Neural cell (in vitro differentiated cells): ENCODE measurements around the gene SLC31A2.
"Not testable (repeated sequence)": the region's sequence is repeated elsewhere in the genome, so short reads cannot be mapped to it uniquely, and the experiment has no call there.

Experiments
- EP300 ChIP-seq: fragments of 450-650 bp; conservative IDR thresholded peaks from 2 replicates; pipeline ENCODE4 v1.6.1; 2014; ENCODE audit warnings: antibody characterized with exemption, mild to moderate bottlenecking, moderate library complexity; ENCODE audit not compliant: poor library complexity, severe bottlenecking
- EZH2 ChIP-seq: fragments of 200-600, 300-800 bp; shearing (Covaris generic), sonication (generic); IDR thresholded peaks from 2 replicates; pipeline ENCODE4 v1.6.1; 2014; ENCODE audit warnings: antibody characterized with exemption, low read length, borderline replicate concordance, mild to moderate bottlenecking; ENCODE audit not compliant: insufficient read depth, poor library complexity, severe bottlenecking
- MXI1 ChIP-seq: fragments of 450-650 bp; conservative IDR thresholded peaks from 2 replicates; pipeline ENCODE4 v1.6.1; 2014; ENCODE audit warnings: antibody characterized with exemption, mild to moderate bottlenecking; ENCODE audit not compliant: poor library complexity, severe bottlenecking
- POLR2AphosphoS5 ChIP-seq: IDR thresholded peaks from 2 replicates; pipeline ENCODE4 v1.6.1; 2012
- RAD21 ChIP-seq: fragments of 450-650 bp; conservative IDR thresholded peaks from 2 replicates; pipeline ENCODE4 v1.6.1; 2014; ENCODE audit warnings: antibody characterized with exemption, mild to moderate bottlenecking, moderate library complexity
- SMC3 ChIP-seq: fragments of 450-650 bp; conservative IDR thresholded peaks from 2 replicates; pipeline ENCODE4 v1.6.1; 2014; ENCODE audit warnings: antibody characterized with exemption, mild to moderate bottlenecking, moderate library complexity; ENCODE audit not compliant: poor library complexity
- TF ChIP-seq, protein P1 (sequence below): fragments of 450-650 bp; IDR thresholded peaks from 2 replicates; pipeline ENCODE4 v1.5.1; 2014; ENCODE audit warnings: antibody characterized with exemption, mild to moderate bottlenecking, moderate library complexity; ENCODE audit not compliant: poor library complexity, severe bottlenecking
- TF ChIP-seq, protein P2 (sequence below): IDR thresholded peaks from 2 replicates; pipeline ENCODE4 v1.6.1; 2012; ENCODE audit warnings: borderline replicate concordance

DNA sequence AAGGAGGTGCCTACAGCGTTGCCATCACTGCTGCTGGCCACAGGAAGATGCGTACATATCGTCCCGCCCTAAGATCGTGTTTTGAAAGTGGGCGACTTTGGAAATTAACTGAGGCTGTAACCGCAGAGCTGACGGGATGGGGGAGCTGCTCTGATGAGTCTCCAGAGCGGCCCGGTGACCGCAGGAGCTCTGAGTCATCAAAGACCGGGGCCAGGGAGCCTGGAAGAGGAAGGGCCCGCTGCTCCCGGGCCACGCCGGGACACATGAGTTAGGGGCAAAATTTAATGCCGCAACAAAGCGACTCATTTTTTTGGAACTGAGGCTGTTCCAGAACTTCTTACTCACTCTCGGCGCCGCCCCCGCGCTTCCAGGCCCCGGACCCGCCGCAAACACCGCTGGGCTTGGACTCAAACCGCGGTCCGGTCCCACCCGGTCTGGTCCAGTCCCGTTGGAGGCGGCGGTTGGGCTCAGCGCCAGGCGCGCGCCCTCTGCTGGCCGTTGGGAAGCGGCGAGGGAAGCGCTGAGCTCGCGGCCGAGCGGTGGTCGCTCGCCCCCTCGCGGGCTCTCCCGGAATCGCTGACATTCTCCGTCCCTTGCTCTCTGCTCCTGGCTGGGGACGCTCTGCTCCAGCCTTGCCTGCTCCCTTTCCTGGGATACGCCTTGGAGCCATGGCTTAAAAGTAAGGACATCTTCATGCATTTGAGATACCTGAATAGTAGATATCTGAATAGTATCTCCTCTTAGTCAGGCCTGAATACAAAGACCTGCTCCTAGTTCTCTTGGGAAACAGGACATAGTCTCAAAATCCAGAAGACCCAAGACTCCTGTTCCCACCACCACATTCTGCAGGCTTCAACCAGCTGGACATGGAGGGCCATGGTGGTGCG, 39.5 kb upstream of the SLC31A2 start:
- not testable (repeated sequence) for TF ChIP-seq EZH2, EP300, MXI1, POLR2AphosphoS5
- TF ChIP-seq, protein P1, sequence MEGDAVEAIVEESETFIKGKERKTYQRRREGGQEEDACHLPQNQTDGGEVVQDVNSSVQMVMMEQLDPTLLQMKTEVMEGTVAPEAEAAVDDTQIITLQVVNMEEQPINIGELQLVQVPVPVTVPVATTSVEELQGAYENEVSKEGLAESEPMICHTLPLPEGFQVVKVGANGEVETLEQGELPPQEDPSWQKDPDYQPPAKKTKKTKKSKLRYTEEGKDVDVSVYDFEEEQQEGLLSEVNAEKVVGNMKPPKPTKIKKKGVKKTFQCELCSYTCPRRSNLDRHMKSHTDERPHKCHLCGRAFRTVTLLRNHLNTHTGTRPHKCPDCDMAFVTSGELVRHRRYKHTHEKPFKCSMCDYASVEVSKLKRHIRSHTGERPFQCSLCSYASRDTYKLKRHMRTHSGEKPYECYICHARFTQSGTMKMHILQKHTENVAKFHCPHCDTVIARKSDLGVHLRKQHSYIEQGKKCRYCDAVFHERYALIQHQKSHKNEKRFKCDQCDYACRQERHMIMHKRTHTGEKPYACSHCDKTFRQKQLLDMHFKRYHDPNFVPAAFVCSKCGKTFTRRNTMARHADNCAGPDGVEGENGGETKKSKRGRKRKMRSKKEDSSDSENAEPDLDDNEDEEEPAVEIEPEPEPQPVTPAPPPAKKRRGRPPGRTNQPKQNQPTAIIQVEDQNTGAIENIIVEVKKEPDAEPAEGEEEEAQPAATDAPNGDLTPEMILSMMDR, result peak; percentile 68
- TF ChIP-seq RAD21 (peak; percentile 48), SMC3 (peak; percentile 52)
- TF ChIP-seq, protein P2, sequence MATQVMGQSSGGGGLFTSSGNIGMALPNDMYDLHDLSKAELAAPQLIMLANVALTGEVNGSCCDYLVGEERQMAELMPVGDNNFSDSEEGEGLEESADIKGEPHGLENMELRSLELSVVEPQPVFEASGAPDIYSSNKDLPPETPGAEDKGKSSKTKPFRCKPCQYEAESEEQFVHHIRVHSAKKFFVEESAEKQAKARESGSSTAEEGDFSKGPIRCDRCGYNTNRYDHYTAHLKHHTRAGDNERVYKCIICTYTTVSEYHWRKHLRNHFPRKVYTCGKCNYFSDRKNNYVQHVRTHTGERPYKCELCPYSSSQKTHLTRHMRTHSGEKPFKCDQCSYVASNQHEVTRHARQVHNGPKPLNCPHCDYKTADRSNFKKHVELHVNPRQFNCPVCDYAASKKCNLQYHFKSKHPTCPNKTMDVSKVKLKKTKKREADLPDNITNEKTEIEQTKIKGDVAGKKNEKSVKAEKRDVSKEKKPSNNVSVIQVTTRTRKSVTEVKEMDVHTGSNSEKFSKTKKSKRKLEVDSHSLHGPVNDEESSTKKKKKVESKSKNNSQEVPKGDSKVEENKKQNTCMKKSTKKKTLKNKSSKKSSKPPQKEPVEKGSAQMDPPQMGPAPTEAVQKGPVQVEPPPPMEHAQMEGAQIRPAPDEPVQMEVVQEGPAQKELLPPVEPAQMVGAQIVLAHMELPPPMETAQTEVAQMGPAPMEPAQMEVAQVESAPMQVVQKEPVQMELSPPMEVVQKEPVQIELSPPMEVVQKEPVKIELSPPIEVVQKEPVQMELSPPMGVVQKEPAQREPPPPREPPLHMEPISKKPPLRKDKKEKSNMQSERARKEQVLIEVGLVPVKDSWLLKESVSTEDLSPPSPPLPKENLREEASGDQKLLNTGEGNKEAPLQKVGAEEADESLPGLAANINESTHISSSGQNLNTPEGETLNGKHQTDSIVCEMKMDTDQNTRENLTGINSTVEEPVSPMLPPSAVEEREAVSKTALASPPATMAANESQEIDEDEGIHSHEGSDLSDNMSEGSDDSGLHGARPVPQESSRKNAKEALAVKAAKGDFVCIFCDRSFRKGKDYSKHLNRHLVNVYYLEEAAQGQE, result not testable (repeated sequence)
